ENCODE measurements around the gene PPP1R9B.

Gene PPP1R9B

GRCh38 chr17:50187751-50188530 is 37.5 kb upstream of the PPP1R9B start:
- no peak for DNase-seq

- no peak for DNase-seq
Observed at GRCh38 chr17:50187394-50187725, 36.9 kb upstream of the PPP1R9B start.

GRCh38 chr17:50186661-50187393 is 36.4 kb upstream of the PPP1R9B start:
- no peak for DNase-seq

- DNase-seq, result no peak
Observed at GRCh38 chr17:50185631-50186471, 35.4 kb upstream of the PPP1R9B start.

- no peak for DNase-seq
Observed at GRCh38 chr17:50184611-50185398, 34.3 kb upstream of the PPP1R9B start.

- no peak for DNase-seq
Observed at GRCh38 chr17:50184064-50184463, 33.6 kb upstream of the PPP1R9B start.

- no peak for DNase-seq
Observed at GRCh38 chr17:50183421-50183994, 33.0 kb upstream of the PPP1R9B start.

GRCh38 chr17:50182783-50183420 is 32.4 kb upstream of the PPP1R9B start:
- no peak for DNase-seq

GRCh38 chr17:50181591-50182560 is 31.4 kb upstream of the PPP1R9B start:
- DNase-seq, result no peak

- DNase-seq, result no peak
Observed at GRCh38 chr17:50181144-50181543, 30.7 kb upstream of the PPP1R9B start.

GRCh38 chr17:50180620-50181019 is 30.1 kb upstream of the PPP1R9B start:
- no peak for DNase-seq

GRCh38 chr17:50180111-50180510 is 29.6 kb upstream of the PPP1R9B start:
- DNase-seq, result no peak

GRCh38 chr17:50177983-50178834 is 27.7 kb upstream of the PPP1R9B start:
- DNase-seq, result no peak

GRCh38 chr17:50177476-50177875 is 27.0 kb upstream of the PPP1R9B start:
- DNase-seq, result no peak

- no peak for DNase-seq
Observed at GRCh38 chr17:50176559-50177357, 26.3 kb upstream of the PPP1R9B start.

GRCh38 chr17:50175035-50175807 is 24.7 kb upstream of the PPP1R9B start:
- DNase-seq, result no peak

GRCh38 chr17:50174444-50174843 is 24.0 kb upstream of the PPP1R9B start:
- DNase-seq, result no peak

All from activated T-cell treated with anti-CD3 and anti-CD28 coated beads for 4 hours (primary cell).